GM23338 (cell line): Measurements from ENCODE around the gene MED13. TPM values are rescaled to one million over a fixed set of nuclear protein-coding genes. Genes with fewer than 3 reads are reported as not detected.

Experiments used
- ATAC-seq: fragments of 200-7000 bp; cut with Tn5 transposase; 3 replicates; pipeline ENCODE4 v1.9.1; 2020
- DNase-seq: peaks from one replicate; pipeline ENCODE4 v3.0.0-alpha.2; 2015; ENCODE audit warnings: low spot score
- H2AFZ ChIP-seq: fragments of 200-600 bp; sonication (generic); 2 replicates; pipeline ENCODE4 v1.8.0; 2016; ENCODE audit warnings: antibody characterized with exemption, mild to moderate bottlenecking, moderate library complexity
- H3F3A ChIP-seq: fragments of 200-600 bp; sonication (generic); replicated peaks from 2 replicates; pipeline ENCODE4 v1.8.0; 2017; ENCODE audit warnings: antibody characterized with exemption, mixed run types, low read depth
- H3K27ac ChIP-seq: fragments of 200-600 bp; sonication (generic); 2 replicates; pipeline ENCODE4 v1.6.1; 2016; ENCODE audit warnings: low read depth
- H3K27me3 ChIP-seq: fragments of 200-600 bp; sonication (generic); 2 replicates; pipeline ENCODE4 v1.8.0; 2016; ENCODE audit warnings: mild to moderate bottlenecking, mixed run types, moderate library complexity; ENCODE audit not compliant: insufficient read depth
- H3K36me3 ChIP-seq: fragments of 200-600 bp; sonication (generic); 2 replicates; pipeline ENCODE4 v1.8.0; 2016; ENCODE audit warnings: mild to moderate bottlenecking; ENCODE audit not compliant: insufficient read depth
- H3K4me1 ChIP-seq: fragments of 200-600 bp; sonication (generic); 2 replicates; pipeline ENCODE4 v1.8.0; 2016; ENCODE audit warnings: mild to moderate bottlenecking, moderate library complexity; ENCODE audit not compliant: insufficient read depth
- H3K4me2 ChIP-seq: fragments of 200-600 bp; sonication (generic); 2 replicates; pipeline ENCODE4 v1.7.1; 2017; ENCODE audit warnings: mixed run types
- H3K4me3 ChIP-seq: fragments of 200-600 bp; sonication (generic); 2 replicates; pipeline ENCODE4 v1.6.1; 2016; ENCODE audit warnings: mixed run types
- H3K79me2 ChIP-seq: fragments of 200-600 bp; sonication (generic); replicated peaks from 2 replicates; pipeline ENCODE4 v1.8.0; 2017; ENCODE audit warnings: mild to moderate bottlenecking; ENCODE audit not compliant: insufficient read depth
- H3K9me2 ChIP-seq: fragments of 200-600 bp; sonication (generic); 2 replicates; pipeline ENCODE4 v1.8.0; 2017; ENCODE audit not compliant: insufficient read depth
- H4K20me1 ChIP-seq: fragments of 200-600 bp; sonication (generic); replicated peaks from 2 replicates; pipeline ENCODE4 v1.8.0; 2017; ENCODE audit warnings: mild to moderate bottlenecking; ENCODE audit not compliant: insufficient read depth
- H3K27ac Mint-ChIP-seq: 2 replicates; pipeline ENCODE4 v1.8.0; 2020; ENCODE audit warnings: inconsistent platforms, mild to moderate bottlenecking, moderate library complexity, mixed read lengths
- H3K27me3 Mint-ChIP-seq: 3 replicates; pipeline ENCODE4 v1.8.0; 2022; ENCODE audit warnings: low read depth, mild to moderate bottlenecking, moderate library complexity, mixed read lengths, inconsistent platforms; ENCODE audit not compliant: insufficient read depth, poor library complexity
- H3K36me3 Mint-ChIP-seq: 3 replicates; pipeline ENCODE4 v1.8.0; 2021; ENCODE audit warnings: low read depth, mild to moderate bottlenecking, inconsistent platforms, moderate library complexity, mixed read lengths
- H3K4me1 Mint-ChIP-seq: 3 replicates; pipeline ENCODE4 v1.8.0; 2020; ENCODE audit warnings: mild to moderate bottlenecking, inconsistent platforms, mixed read lengths
- H3K4me3 Mint-ChIP-seq: 3 replicates; pipeline ENCODE4 v1.8.0; 2021; ENCODE audit warnings: moderate library complexity, mild to moderate bottlenecking, inconsistent platforms, mixed read lengths
- H3K9me3 Mint-ChIP-seq: 3 replicates; pipeline ENCODE4 v1.8.0; 2020; ENCODE audit warnings: moderate library complexity, mild to moderate bottlenecking, inconsistent platforms, mixed read lengths
- CREB1 ChIP-seq: fragments of 250-450 bp; sonication (Bioruptor Pico); IDR thresholded peaks from 2 replicates; pipeline ENCODE4 v1.5.0; 2020; ENCODE audit warnings: low read depth, mild to moderate bottlenecking, moderate library complexity
- EZH2phosphoT487 ChIP-seq: fragments of 200-600 bp; sonication (generic); IDR thresholded peaks from one replicate; pipeline ENCODE4 v1.8.1; 2018; ENCODE audit warnings: antibody characterized with exemption; ENCODE audit not compliant: unreplicated experiment
- JUNB ChIP-seq: IDR thresholded peaks from one replicate; pipeline ENCODE4 v1.6.1; 2016; ENCODE audit warnings: antibody characterized with exemption; ENCODE audit not compliant: unreplicated experiment
- STAT1 ChIP-seq: IDR thresholded peaks from one replicate; pipeline ENCODE4 v1.6.1; 2016; ENCODE audit warnings: antibody characterized with exemption; ENCODE audit not compliant: unreplicated experiment
- ZNF114 ChIP-seq: fragments of 250-450 bp; sonication (Bioruptor Pico); IDR thresholded peaks from 2 replicates; pipeline ENCODE4 v1.5.0; 2020; ENCODE audit warnings: mild to moderate bottlenecking, moderate library complexity
- ZNF331 ChIP-seq: fragments of 250-450 bp; sonication (Bioruptor Pico); IDR thresholded peaks from 2 replicates; pipeline ENCODE4 v1.5.0; 2020; ENCODE audit warnings: low read depth, mild to moderate bottlenecking, moderate library complexity
- polyA plus RNA-seq: library from polyadenylated mRNA; unstranded; fragments of >200 nt; fragmentation: Nextera tagmentation; extraction: Ambion mirVana; gene quantifications from 2 replicates; pipeline ENCODE4 v1.2.1, GENCODE V29; 2016
- total RNA-seq: library from RNA; depleted of rRNA; stranded (reverse); fragments of >200 nt; shearing (Covaris generic); gene quantifications from 2 replicates; pipeline ENCODE4 v1.2.3, GENCODE V29; 2014
- TF ChIP-seq, protein P1 (sequence below), 2 experiments: fragments of 200-600 bp in 1 of 2; sonication (generic) in 1 of 2; conservative IDR thresholded peaks; 2 replicates each; pipeline versions ENCODE4 v1.5.1 to v1.6.1; 2016 to 2017; ENCODE audit warnings: antibody characterized with exemption in 2 of 2, low read depth in 2 of 2, mild to moderate bottlenecking in 2 of 2, moderate library complexity in 1 of 2
- TF ChIP-seq, protein P2 (sequence below): IDR thresholded peaks from one replicate; pipeline ENCODE4 v1.6.1; 2018; ENCODE audit warnings: antibody characterized with exemption; ENCODE audit not compliant: unreplicated experiment
- TF ChIP-seq, protein P3 (sequence below): fragments of 250-450 bp; sonication (Bioruptor Pico); IDR thresholded peaks from 2 replicates; pipeline ENCODE4 v1.5.0; 2020; ENCODE audit warnings: mild to moderate bottlenecking, moderate library complexity

The MED13 gene
- total and polyA plus RNA-seq, 2 experiments from 2014 or later: 13.0 to 45.8 TPM

DNA sequence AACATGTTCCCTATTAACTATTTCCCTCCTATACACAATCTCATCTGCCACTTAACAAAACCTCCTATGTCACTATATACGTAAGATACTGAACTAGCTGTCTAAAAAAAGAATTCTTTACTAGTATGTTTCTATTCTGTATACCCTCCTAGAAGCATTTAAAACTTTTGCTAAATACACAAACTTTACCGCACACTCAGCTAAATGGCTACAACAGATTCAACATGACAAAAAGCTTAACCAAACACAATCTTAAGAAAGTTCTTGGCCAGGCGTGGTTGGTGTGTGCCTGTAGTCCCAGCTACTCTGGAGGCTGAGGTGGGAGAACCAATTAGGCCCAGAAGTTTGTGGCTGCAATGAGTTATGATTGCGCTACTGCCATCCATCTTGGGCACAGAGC, 20.0 kb downstream of the MED13 start:
- peaks cover 16% of the 10 kb centered on the region; the same call in 1 of the 2 replicates for H4K20me1 ChIP-seq
- peaks cover 51% of the 10 kb centered on the region for H3K36me3 Mint-ChIP-seq

More for the DNA sequence above, 20.0 kb downstream of the MED13 start:
- Histone ChIP-seq H3K4me1 (no peaks in the 10 kb centered on the region), H3K9me2 (no peaks in the 10 kb centered on the region), H3K4me3 (no peak overlapping the region), H2AFZ (no peak overlapping the region), H3K79me2 (peaks cover 98% of the 10 kb centered on the region), H3K4me2 (no peak overlapping the region), H3K36me3 (peaks cover 2% of the 10 kb centered on the region; the same call in 1 of the 2 replicates), H3F3A (no peaks in the 10 kb centered on the region), H3K27me3 (no peaks in the 10 kb centered on the region), H3K27ac (no peak overlapping the region)
- H3K27me3 Mint-ChIP-seq: no peaks in the 10 kb centered on the region
- no peak overlapping the region for H3K4me3 Mint-ChIP-seq
- DNase-seq (no peak), ATAC-seq (no peak)
- TF ChIP-seq STAT1 (no peak), CREB1 (CRISPR knock-in tag) (no peak), ZNF331 (CRISPR knock-in tag) (no peak), ZNF114 (CRISPR knock-in tag) (no peak), EZH2phosphoT487 (no peak), JUNB (no peak)
- TF ChIP-seq, protein P1, sequence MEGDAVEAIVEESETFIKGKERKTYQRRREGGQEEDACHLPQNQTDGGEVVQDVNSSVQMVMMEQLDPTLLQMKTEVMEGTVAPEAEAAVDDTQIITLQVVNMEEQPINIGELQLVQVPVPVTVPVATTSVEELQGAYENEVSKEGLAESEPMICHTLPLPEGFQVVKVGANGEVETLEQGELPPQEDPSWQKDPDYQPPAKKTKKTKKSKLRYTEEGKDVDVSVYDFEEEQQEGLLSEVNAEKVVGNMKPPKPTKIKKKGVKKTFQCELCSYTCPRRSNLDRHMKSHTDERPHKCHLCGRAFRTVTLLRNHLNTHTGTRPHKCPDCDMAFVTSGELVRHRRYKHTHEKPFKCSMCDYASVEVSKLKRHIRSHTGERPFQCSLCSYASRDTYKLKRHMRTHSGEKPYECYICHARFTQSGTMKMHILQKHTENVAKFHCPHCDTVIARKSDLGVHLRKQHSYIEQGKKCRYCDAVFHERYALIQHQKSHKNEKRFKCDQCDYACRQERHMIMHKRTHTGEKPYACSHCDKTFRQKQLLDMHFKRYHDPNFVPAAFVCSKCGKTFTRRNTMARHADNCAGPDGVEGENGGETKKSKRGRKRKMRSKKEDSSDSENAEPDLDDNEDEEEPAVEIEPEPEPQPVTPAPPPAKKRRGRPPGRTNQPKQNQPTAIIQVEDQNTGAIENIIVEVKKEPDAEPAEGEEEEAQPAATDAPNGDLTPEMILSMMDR (conservative IDR thresholded peaks at IDR 0.05; ENCODE audit: low read depth in 2 of 2): no peak
- TF ChIP-seq, protein P2, sequence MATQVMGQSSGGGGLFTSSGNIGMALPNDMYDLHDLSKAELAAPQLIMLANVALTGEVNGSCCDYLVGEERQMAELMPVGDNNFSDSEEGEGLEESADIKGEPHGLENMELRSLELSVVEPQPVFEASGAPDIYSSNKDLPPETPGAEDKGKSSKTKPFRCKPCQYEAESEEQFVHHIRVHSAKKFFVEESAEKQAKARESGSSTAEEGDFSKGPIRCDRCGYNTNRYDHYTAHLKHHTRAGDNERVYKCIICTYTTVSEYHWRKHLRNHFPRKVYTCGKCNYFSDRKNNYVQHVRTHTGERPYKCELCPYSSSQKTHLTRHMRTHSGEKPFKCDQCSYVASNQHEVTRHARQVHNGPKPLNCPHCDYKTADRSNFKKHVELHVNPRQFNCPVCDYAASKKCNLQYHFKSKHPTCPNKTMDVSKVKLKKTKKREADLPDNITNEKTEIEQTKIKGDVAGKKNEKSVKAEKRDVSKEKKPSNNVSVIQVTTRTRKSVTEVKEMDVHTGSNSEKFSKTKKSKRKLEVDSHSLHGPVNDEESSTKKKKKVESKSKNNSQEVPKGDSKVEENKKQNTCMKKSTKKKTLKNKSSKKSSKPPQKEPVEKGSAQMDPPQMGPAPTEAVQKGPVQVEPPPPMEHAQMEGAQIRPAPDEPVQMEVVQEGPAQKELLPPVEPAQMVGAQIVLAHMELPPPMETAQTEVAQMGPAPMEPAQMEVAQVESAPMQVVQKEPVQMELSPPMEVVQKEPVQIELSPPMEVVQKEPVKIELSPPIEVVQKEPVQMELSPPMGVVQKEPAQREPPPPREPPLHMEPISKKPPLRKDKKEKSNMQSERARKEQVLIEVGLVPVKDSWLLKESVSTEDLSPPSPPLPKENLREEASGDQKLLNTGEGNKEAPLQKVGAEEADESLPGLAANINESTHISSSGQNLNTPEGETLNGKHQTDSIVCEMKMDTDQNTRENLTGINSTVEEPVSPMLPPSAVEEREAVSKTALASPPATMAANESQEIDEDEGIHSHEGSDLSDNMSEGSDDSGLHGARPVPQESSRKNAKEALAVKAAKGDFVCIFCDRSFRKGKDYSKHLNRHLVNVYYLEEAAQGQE: no peak
- TF ChIP-seq, protein P3, sequence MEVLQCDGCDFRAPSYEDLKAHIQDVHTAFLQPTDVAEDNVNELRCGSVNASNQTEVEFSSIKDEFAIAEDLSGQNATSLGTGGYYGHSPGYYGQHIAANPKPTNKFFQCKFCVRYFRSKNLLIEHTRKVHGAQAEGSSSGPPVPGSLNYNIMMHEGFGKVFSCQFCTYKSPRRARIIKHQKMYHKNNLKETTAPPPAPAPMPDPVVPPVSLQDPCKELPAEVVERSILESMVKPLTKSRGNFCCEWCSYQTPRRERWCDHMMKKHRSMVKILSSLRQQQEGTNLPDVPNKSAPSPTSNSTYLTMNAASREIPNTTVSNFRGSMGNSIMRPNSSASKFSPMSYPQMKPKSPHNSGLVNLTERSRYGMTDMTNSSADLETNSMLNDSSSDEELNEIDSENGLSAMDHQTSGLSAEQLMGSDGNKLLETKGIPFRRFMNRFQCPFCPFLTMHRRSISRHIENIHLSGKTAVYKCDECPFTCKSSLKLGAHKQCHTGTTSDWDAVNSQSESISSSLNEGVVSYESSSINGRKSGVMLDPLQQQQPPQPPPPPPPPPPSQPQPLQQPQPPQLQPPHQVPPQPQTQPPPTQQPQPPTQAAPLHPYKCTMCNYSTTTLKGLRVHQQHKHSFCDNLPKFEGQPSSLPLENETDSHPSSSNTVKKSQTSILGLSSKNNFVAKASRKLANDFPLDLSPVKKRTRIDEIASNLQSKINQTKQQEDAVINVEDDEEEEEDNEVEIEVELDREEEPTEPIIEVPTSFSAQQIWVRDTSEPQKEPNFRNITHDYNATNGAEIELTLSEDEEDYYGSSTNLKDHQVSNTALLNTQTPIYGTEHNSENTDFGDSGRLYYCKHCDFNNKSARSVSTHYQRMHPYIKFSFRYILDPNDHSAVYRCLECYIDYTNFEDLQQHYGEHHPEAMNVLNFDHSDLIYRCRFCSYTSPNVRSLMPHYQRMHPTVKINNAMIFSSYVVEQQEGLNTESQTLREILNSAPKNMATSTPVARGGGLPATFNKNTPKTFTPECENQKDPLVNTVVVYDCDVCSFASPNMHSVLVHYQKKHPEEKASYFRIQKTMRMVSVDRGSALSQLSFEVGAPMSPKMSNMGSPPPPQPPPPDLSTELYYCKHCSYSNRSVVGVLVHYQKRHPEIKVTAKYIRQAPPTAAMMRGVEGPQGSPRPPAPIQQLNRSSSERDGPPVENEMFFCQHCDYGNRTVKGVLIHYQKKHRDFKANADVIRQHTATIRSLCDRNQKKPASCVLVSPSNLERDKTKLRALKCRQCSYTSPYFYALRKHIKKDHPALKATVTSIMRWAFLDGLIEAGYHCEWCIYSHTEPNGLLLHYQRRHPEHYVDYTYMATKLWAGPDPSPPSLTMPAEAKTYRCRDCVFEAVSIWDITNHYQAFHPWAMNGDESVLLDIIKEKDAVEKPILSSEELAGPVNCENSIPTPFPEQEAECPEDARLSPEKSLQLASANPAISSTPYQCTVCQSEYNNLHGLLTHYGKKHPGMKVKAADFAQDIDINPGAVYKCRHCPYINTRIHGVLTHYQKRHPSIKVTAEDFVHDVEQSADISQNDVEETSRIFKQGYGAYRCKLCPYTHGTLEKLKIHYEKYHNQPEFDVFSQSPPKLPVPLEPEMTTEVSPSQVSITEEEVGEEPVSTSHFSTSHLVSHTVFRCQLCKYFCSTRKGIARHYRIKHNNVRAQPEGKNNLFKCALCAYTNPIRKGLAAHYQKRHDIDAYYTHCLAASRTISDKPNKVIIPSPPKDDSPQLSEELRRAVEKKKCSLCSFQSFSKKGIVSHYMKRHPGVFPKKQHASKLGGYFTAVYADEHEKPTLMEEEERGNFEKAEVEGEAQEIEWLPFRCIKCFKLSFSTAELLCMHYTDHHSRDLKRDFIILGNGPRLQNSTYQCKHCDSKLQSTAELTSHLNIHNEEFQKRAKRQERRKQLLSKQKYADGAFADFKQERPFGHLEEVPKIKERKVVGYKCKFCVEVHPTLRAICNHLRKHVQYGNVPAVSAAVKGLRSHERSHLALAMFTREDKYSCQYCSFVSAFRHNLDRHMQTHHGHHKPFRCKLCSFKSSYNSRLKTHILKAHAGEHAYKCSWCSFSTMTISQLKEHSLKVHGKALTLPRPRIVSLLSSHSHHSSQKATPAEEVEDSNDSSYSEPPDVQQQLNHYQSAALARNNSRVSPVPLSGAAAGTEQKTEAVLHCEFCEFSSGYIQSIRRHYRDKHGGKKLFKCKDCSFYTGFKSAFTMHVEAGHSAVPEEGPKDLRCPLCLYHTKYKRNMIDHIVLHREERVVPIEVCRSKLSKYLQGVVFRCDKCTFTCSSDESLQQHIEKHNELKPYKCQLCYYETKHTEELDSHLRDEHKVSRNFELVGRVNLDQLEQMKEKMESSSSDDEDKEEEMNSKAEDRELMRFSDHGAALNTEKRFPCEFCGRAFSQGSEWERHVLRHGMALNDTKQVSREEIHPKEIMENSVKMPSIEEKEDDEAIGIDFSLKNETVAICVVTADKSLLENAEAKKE: no peak
- no peaks in the 10 kb centered on the region for H3K4me1 Mint-ChIP-seq
- H3K27ac Mint-ChIP-seq: no peak overlapping the region
- H3K9me3 Mint-ChIP-seq: no peaks in the 10 kb centered on the region
